AG09309 (cell line): ENCODE results near the gene IRAK1.

Experiments
- DNase-seq: peaks from one replicate; pipeline ENCODE4 v3.0.0-alpha.2; 2010; ENCODE audit warnings: low read depth
- H3K4me3 ChIP-seq: 2 replicates; pipeline ENCODE4 v1.5.1; 2011; ENCODE audit warnings: mild to moderate bottlenecking, low read depth, low read length, moderate library complexity; ENCODE audit not compliant: control insufficient read depth
- TF ChIP-seq, protein P1 (sequence below): IDR thresholded peaks from 2 replicates; pipeline ENCODE4 v1.5.1; 2011; ENCODE audit warnings: mild to moderate bottlenecking, low read depth, low read length, inconsistent platforms; ENCODE audit not compliant: insufficient read depth, control insufficient read depth; ENCODE audit errors: missing control alignments

The IRAK1 gene

DNA sequence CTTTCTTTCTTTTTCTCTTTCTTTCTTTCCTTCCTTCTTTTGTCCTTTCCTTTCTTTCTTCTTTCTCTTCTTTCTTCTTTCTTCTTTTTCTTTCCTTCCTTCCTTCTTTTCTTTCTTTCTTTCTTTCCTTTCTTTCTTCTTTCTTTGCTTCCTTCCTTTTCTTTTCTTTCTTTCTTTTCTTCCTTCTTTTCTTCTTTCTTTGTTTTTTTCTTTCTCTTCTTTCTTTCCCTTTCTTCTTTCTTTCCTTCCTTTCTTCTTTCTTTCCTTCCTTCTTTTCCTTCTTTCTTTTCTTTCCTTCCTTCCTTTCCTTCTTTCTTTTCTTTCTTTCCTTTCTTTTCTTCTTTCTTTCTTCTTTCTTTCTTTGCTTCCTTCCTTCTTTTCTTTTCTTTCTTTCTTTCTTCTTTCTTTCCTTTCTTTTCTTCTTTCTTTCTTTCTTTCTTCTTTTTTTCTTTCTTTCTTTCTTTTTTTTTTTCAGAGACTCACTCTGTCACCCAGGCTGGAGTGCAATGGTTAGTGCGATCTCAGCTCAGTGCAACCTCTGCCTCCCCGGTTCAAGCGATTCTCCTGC lies 28.6 kb downstream of the IRAK1 start:
- TF ChIP-seq, protein P1, sequence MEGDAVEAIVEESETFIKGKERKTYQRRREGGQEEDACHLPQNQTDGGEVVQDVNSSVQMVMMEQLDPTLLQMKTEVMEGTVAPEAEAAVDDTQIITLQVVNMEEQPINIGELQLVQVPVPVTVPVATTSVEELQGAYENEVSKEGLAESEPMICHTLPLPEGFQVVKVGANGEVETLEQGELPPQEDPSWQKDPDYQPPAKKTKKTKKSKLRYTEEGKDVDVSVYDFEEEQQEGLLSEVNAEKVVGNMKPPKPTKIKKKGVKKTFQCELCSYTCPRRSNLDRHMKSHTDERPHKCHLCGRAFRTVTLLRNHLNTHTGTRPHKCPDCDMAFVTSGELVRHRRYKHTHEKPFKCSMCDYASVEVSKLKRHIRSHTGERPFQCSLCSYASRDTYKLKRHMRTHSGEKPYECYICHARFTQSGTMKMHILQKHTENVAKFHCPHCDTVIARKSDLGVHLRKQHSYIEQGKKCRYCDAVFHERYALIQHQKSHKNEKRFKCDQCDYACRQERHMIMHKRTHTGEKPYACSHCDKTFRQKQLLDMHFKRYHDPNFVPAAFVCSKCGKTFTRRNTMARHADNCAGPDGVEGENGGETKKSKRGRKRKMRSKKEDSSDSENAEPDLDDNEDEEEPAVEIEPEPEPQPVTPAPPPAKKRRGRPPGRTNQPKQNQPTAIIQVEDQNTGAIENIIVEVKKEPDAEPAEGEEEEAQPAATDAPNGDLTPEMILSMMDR: no peak
- H3K4me3 ChIP-seq: no peak overlapping the region
- no peak for DNase-seq

DNA sequence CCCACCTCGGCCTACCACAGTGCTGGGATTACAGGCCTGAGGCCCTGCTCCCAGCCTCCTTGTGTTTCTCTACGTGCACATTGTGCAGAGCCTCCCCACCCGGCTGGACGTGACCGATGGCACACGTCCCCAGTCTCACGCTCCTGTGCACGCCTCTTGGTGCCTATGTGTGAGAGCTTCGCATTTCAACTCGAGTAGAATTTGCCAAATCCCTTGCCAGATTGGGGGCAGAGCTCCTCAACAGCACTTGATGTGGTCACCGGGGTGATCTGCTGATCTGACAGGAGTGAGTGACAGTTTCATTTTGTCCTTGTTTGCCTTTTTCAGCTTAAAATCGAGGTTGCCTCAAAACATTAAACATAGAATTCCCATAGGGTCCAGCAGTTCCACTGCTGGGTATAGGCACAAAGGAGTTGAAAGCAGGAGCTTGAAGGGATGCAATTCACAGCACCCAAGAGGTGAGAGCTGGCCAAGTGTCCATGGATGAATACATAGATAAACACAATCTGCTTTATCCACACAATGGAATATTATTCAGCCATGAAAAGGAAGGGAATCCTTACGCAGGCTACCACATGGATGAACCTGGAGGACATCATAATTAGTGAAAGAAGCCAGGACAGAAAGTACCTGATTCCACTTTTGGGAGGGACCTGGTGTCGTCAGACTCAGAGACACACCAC lies 29.6 kb downstream of the IRAK1 start:
- no peak for DNase-seq
- H3K4me3 ChIP-seq: no peak overlapping the region
- TF ChIP-seq, protein P1: no peak

DNA sequence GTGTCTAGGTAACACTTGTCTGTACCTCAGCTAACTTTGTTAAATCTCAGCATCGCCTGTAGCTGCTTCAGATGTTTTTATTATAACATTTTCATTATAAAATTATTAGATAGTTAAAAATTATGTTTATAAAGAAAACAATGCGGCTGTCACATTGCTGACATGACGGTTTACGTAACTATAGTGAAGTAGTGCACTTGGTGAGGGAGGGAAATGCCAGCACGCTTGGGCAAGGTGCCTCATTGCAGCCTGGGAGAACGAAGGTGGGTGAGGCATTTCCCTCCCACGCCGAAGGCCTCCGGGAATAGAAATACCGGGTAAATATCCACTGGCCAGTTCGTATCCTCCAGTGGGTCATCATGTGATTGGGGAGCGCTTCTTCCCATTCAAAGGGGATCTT lies 31.2 kb downstream of the IRAK1 start:
- H3K4me3 ChIP-seq: no peak overlapping the region
- DNase-seq: no peak
- TF ChIP-seq, protein P1: no peak

DNA sequence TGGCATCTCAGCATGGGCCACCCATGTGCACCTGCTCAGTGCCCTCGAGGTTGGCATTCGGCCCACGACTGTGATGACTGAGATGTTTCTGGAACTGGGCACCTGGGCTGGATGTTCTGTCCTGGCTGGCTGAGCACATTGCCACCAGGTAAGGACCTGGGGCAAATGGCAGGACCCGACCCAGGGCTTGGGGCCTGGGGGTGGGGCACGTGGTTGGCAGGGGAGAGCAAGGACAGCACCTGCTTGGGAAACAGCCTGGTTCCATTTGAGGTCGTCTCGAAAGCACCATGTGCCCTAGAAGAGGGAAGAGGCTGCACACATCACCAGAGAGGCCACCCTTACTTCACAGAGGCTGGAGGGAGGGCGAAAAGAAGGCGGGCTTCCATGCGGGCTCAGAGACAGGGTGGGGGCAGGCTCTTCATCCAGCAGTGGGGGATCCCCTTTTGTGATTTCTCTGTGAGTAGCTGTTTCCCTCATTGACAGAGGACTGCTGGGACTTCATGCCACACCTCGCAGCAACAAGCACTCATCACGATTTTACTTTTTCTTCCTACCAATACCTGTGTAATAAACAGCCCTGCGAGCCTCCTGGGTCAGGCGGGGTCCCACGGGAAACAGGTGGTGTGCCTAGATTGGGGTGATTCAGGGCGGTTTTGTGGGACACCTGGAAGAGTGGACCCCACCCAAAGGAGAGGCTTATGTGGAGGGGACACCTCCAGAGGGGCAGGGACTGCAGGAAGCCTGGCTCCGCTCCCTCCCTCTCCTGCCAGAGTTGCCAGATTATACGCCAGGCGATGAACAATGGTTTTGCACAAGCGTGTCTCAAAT lies 35.1 kb downstream of the IRAK1 start:
- no peak overlapping the region for H3K4me3 ChIP-seq
- DNase-seq: no peak
- TF ChIP-seq, protein P1: no peak

DNA sequence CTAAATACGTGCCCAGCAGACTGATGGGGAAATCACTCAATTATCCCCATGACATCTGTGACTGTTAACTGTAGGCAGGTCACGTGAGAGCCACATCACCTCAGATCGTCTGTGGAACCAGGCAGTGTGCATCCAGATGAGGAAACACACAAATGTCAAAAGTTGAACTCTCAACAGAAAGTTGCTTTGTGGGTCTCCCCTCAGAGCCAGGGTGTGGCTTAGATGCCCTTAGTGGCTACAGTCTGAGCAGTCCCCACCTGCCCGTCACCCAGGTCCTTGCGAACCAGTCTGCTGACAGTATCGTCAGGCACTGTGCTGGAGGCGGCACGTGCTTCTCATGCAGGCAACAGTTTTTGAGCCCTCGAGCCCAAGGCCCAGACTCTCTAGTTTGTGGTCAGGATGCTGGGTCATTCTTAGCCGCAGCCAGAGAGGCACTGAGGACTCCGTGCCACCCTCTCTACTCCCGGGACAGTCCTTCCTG lies 36.3 kb downstream of the IRAK1 start:
- no peak overlapping the region for H3K4me3 ChIP-seq
- TF ChIP-seq, protein P1: no peak
- DNase-seq: no peak

DNA sequence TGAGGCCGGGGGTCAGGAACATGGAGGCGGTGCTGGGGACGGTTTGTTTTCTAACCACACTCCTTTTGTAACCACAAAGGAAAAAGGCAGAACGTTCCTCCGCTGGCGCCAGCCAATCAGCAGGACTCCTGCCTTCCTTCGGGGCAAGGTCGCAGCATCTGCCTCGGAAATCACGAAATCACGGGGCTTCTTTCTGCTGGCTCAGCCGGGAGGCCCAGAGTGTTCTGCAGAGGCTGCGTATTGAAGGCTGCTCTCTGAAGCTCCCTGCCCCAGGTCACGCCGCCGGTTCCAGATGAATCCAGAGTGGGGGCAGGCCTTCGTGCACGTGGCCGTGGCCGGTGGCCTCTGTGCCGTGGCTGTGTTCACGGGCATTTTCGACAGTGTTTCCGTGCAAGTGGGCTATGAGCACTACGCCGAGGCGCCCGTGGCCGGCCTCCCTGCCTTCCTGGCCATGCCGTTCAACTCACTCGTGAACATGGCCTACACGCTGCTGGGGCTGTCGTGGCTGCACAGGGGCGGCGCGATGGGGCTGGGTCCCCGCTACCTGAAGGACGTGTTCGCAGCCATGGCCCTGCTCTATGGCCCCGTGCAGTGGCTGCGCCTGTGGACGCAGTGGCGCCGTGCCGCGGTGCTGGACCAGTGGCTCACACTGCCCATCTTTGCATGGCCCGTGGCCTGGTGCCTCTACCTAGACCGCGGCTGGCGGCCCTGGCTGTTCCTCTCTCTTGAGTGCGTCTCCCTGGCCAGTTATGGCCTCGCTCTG lies 37.8 kb downstream of the IRAK1 start:
- TF ChIP-seq, protein P1: no peak
- no peak overlapping the region for H3K4me3 ChIP-seq
- no peak for DNase-seq
